Activated CD4-positive, alpha-beta T cell treated with anti-CD3 and anti-CD28 coated beads, Interleukin-2, amount 50 U/mL, for 24 hours (primary cell): ENCODE results near the gene WIZ.

ENCODE experiments used
- DNase-seq, 2 donors: peaks; one replicate each; pipeline ENCODE4 v3.0.0-alpha.2; 2020; ENCODE audit warnings: low read depth in 1 of 2, low spot score in 1 of 2

Gene WIZ

GRCh38 chr19:15430526-15431120, 19.1 kb downstream of the WIZ start:
- DNase-seq = no peak

- no peak for DNase-seq
These were observed 19.8 kb downstream of the WIZ start for GRCh38 chr19:15429825-15430467.

GRCh38 chr19:15428956-15429824, 20.6 kb downstream of the WIZ start:
- DNase-seq = no peak

- DNase-seq = no peak
These were observed 21.7 kb downstream of the WIZ start for GRCh38 chr19:15427991-15428471.

- no peak for DNase-seq
These were observed 22.4 kb downstream of the WIZ start for GRCh38 chr19:15427350-15427700.

- DNase-seq = no peak
These were observed 23.0 kb downstream of the WIZ start for GRCh38 chr19:15426485-15427349.

- no peak for DNase-seq
These were observed 24.3 kb downstream of the WIZ start for GRCh38 chr19:15425321-15425950.

GRCh38 chr19:15424692-15425272, 25.0 kb downstream of the WIZ start:
- DNase-seq = no peak

GRCh38 chr19:15424121-15424520, 25.6 kb downstream of the WIZ start:
- DNase-seq = no peak

- no peak for DNase-seq
These were observed 26.6 kb downstream of the WIZ start for GRCh38 chr19:15423130-15423529.

- no peak for DNase-seq
These were observed 27.3 kb downstream of the WIZ start for GRCh38 chr19:15422296-15423075.

- no peak for DNase-seq
These were observed 28.0 kb downstream of the WIZ start for GRCh38 chr19:15421721-15422260.

GRCh38 chr19:15421136-15421695, 28.5 kb downstream of the WIZ start:
- no peak for DNase-seq

- no peak for DNase-seq
These were observed 30.2 kb downstream of the WIZ start for GRCh38 chr19:15419413-15420025.

- DNase-seq = peak; percentile 93 to 99
These were observed 31.0 kb downstream of the WIZ start, which contains the start of gene AKAP8L for GRCh38 chr19:15418579-15419412. Gene AKAP8L (minus strand): TSS chr19:15418988. CDS start chr19:15418923, 65 bp downstream.

- no peak for DNase-seq
These were observed 31.6 kb downstream of the WIZ start for GRCh38 chr19:15418231-15418578.

- DNase-seq = no peak
These were observed 32.1 kb downstream of the WIZ start for GRCh38 chr19:15417699-15418098.

- DNase-seq = no peak
These were observed 36.9 kb downstream of the WIZ start for GRCh38 chr19:15412832-15413231.
